GM21360 (cell line): ENCODE data around the gene CPSF7.
"Not testable (repeated sequence)": the region's sequence is repeated elsewhere in the genome, so short reads cannot be mapped to it uniquely, and the experiment has no call there.

ENCODE experiments used
- ATAC-seq: cut with Tn5 transposase; IDR thresholded peaks from one replicate; pipeline ENCODE4 v1.9.1; 2021; ENCODE audit warnings: mild to moderate bottlenecking, moderate library complexity; ENCODE audit not compliant: unreplicated experiment

The CPSF7 gene

GRCh38 chr11:61429691-61430582, at the start of gene CPSF7, which contains the start of gene SDHAF2:
Gene CPSF7 (minus strand): TSS chr11:61429975. CDS start chr11:61429235, 740 bp downstream.
Gene SDHAF2 (plus strand): TSS chr11:61430124. CDS start chr11:61430147, 23 bp downstream.
- ATAC-seq, result peak; percentile 88

DNA sequence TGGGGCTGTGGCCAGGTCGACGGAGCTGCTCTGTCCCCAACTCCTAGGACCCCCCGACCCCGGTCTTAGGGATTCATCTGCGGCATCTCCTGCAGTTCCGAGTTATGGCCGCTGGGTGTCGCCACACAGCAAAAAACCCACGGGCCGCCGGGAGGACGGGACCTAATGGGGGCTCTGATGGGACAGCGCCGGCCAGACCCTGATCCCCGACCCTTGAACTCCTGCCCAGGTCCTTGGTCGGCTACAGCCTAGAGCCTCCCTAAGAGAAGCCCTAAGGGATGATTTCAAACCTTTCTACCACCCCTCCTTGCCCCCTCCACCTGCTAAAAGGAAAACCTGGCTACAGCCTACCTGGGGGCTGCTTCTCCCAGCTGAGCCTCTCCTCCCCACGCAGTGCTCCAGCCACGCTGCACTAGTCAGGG, 48.0 kb upstream of the CPSF7 start:
- ATAC-seq, result no peak

DNA sequence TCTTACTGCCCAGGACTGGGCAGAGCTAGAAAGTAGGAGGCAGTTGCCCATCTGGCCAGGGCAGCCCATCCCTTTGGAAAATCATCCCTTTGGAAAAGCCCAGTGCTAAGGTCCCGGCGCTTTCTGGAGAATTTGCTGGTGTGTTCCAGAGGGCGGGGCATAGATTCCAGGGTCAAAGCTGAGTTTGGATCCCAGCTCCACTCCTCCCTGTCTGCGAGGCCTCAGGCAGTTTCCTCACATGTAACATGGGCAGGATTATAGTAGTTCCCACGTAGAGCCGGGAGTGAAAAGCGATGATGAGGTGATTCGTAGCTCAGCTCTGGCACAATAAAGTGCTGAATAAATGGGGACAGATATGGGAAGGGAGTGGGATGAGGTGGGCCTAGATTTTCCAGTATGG, 47.4 kb upstream of the CPSF7 start:
- ATAC-seq, result no peak

- ATAC-seq, result no peak
Observed at GRCh38 chr11:61476371-61476770, 46.6 kb upstream of the CPSF7 start.

DNA sequence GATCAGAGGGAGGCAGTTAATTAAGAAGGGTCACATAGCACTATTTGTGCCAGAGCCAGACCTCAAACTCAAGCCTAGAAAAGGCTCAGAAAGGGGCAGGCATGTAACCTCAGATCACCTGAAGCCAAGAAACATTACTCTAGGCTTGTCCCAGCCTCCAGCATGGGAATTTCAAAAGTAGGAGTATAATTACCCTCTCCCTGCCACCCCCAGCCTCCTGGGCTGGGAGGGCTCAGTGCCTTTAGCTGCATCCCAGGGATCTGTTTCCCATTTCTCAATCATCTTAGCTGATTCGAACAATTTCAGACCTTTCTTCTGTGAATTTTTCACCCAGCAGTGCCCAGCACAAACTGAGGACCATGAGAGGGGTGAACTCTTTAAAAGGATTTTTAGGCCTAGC, 45.7 kb upstream of the CPSF7 start:
- no peak for ATAC-seq

GRCh38 chr11:61474013-61474643, 44.4 kb upstream of the CPSF7 start:
- no peak for ATAC-seq

GRCh38 chr11:61473370-61474012, 43.7 kb upstream of the CPSF7 start:
- no peak for ATAC-seq

- no peak for ATAC-seq
Observed at GRCh38 chr11:61472868-61473267, 43.1 kb upstream of the CPSF7 start.

DNA sequence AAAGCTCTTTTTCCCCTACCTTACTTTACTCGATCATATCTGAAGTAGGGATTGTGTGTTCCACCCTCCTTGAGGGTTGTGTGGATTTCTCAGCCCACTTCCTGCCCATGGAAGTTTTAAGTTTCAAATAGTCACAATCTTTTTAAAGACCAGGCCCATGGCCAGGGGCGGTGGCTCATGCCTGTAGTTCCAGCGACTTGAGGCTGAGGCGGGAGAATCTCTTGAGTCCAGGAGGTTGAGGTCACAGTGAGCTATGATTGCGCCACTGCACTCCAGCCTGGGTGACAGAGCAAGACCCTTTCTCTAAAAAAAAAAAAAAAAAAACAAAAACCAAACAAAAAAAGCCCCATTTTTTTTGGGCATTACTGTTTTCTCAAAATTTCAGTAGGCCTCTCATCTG, 42.5 kb upstream of the CPSF7 start:
- no peak for ATAC-seq

GRCh38 chr11:61468002-61468401, 38.2 kb upstream of the CPSF7 start:
- ATAC-seq, result no peak

GRCh38 chr11:61467602-61468001, 37.8 kb upstream of the CPSF7 start:
- not testable (repeated sequence) for ATAC-seq

- no peak for ATAC-seq
Observed at GRCh38 chr11:61460986-61461385, 31.2 kb upstream of the CPSF7 start.

DNA sequence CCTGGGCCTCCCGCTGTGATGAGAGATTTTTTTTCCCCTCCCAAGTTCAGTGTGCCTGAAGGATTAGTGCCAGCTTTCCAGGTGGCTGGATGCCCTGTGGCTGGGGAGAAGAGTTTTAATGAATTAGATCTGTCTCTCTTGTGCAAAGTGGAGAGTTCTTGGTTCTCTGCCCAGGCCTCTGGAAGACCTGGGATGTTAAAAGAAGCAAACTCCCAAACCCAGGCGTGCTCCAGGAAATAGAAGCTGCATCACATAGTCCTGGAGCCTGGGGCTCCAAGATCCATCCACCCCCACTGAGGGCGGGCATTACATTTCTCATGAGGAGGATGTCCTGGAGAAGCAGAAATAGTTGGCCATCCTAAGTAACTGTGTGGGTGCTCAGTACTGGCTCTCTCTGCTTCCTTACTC, 30.7 kb upstream of the CPSF7 start:
- ATAC-seq, result no peak

- no peak for ATAC-seq
Observed at GRCh38 chr11:61454520-61454919, 24.7 kb upstream of the CPSF7 start.

DNA sequence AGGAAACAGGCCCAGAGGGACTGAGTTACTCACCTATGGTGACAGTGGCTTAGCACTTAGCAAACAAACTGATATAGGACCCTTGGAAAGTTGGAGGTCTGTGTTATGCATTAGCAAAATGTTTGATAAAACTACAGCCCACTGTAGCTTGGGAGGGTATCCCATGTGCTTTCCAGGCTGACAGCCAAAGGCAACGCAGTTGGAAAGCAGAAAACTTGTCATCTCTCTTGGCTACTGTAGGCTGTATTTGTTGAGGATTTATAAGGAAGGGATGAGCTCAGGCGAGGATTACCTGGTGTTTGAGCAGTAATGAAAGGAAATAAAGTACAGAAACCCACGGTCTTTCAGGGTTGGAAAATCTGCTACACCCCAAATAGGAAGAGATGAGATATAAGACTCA, 23.9 kb upstream of the CPSF7 start:
- no peak for ATAC-seq

- ATAC-seq, result no peak
Observed at GRCh38 chr11:61452825-61453224, 23.1 kb upstream of the CPSF7 start.

DNA sequence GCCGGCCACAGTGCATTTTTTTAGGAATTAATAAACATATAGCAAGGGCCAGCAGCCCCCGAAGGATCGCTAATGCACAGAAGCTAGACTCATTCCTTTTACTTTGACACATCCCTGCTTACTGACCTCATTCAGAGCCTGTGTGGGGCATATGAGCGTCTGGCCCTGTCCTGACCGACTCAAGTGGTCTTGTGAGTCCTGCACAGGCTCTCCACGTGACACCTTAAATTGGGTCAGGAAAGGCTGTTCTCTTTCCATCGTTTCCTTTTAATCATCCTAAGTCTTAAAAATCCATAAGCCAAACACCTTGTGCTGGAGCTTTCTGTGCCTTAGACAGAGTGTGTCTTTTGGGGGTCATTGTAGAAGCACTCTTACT, 18.8 kb upstream of the CPSF7 start:
- ATAC-seq, result no peak

GRCh38 chr11:61447601-61448551, 18.1 kb upstream of the CPSF7 start:
- ATAC-seq, result no peak

DNA sequence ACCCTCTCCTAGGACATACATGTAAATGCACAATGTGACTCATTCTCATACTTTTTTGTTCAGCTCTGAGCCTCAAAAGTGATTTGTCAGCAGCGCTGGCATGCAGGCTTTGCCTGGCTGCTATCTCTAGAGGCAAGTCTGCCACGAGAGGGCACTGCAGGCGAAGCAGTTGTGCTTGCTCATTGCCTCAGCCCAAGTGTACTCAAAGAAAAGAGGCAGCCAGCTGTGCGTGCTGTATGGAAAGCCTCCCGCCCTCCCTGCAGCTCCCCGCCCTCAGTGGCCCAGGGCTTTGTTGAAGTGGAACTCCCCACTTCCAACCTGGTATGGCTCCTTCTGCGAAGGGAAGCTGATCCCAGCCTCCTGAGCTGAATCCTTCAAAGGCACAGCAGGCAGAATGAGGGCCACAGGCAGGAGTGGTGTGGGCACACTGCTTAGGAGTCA, 16.5 kb upstream of the CPSF7 start:
- no peak for ATAC-seq

DNA sequence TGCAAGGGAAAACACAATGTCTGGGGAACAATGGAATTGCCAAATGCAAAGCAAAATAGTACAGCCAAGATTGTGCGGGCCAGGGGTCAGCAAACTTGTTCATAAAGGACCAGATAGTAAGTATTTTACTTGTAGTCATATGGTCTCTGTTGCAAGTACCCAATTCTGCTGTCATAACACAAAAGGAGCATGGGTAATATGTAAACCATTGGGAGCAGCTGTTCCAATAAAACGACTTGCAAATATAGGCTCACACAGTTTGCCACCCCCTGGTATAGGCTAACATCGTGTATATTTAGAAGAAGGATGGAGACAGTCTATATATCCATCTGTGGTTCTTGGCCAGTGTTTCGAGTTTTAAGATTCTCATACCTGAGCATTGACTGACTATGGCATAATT, 15.7 kb upstream of the CPSF7 start:
- ATAC-seq, result no peak

GRCh38 chr11:61442616-61443015, 12.8 kb upstream of the CPSF7 start:
- ATAC-seq, result no peak
